ENCODE measurements around the gene CYP39A1. TPM values are rescaled to one million over a fixed set of nuclear protein-coding genes. Genes with fewer than 3 reads are reported as not detected.

Gene CYP39A1
- total and polyA plus RNA-seq, 9 of the 15 experiments (the other 6 are each of a cell fraction or from before 2014, with no cell fraction given) = not detected

GRCh38 chr6:46699970-46700369 lies 47.4 kb upstream of the CYP39A1 start:
- ChIA-PET POLR2A (no interaction called here), CTCF (ENCODE audit: low intra/inter-chr PET ratio) (no interaction called here)
- Histone ChIP-seq H3K9me3 (replicated peaks; ENCODE audit: control insufficient read depth, insufficient read depth, low read depth, low read length) (no peaks in the 10 kb centered on the region), H3K9ac (ENCODE audit: insufficient read depth in 1 of 2, low read depth in 2 of 2, low read length in 2 of 2) (no peak overlapping the region), H4K20me1 (replicated peaks; ENCODE audit: control insufficient read depth, insufficient read depth, low read length) (no peaks in the 10 kb centered on the region), H3K36me3 (ENCODE audit: control insufficient read depth, insufficient read depth, low read length) (no peaks in the 10 kb centered on the region), H3K79me2 (ENCODE audit: control insufficient read depth, insufficient read depth, low read length) (no peaks in the 10 kb centered on the region), H3K9me1 (ENCODE audit: control insufficient read depth, insufficient read depth, low read length) (no peaks in the 10 kb centered on the region), H3K4me1 (replicated peaks in 1 of 2; ENCODE audit: control insufficient read depth in 2 of 2, insufficient read depth in 2 of 2, low read length in 2 of 2) (no peaks in the 10 kb centered on the region), H2AFZ (ENCODE audit: low read depth, low read length) (no peak overlapping the region), H3K4me2 (ENCODE audit: insufficient read depth, low read length) (no peak overlapping the region), H3K4me3 (no peak overlapping the region), H3K27me3 (ENCODE audit: control insufficient read depth in 2 of 2, insufficient read depth in 2 of 2, low read length in 2 of 2) (no peaks in the 10 kb centered on the region), H3K27ac (ENCODE audit: extremely low read depth, low read depth, low read length) (no peak overlapping the region)
- TF ChIP-seq JUNB (CRISPR knock-in tag; conservative IDR thresholded peaks at IDR 0.05) = no peak
- no peak for TF ChIP-seq MITF (IDR thresholded peaks at IDR 0.05)
- no peak for TF ChIP-seq EP300 (IDR thresholded peaks at IDR 0.05; ENCODE audit: low read length)
- no TSS peak for BruUV-seq (replicated peaks)
- FAIRE-seq (no peak), DNase-seq (ENCODE audit: extremely low read depth in 1 of 4, low spot score in 3 of 4) (no peak), ATAC-seq (no peak)
- intact Hi-C loops (cut with micrococcal nuclease) (no loop called here), in situ Hi-C loops (cut with MboI) (no loop called here)
- 0% methylated on average over 1 of the region's 1 CpG for WGBS (ENCODE audit: insufficient coverage, low coverage, missing lambda C conversion rate)

- no peak for ATAC-seq
These were observed 38.4 kb upstream of the CYP39A1 start for GRCh38 chr6:46690911-46691451.

More at GRCh38 chr6:46690911-46691451, 38.4 kb upstream of the CYP39A1 start:
- TF ChIP-seq NELFE (IDR thresholded peaks at IDR 0.05; ENCODE audit: insufficient read depth, insufficient read length) = no peak
- no peak for TF ChIP-seq MTA1 (IDR thresholded peaks at IDR 0.05; ENCODE audit: borderline replicate concordance)
- no peak for TF ChIP-seq FOXP1 (CRISPR knock-in tag; IDR thresholded peaks at IDR 0.05)
- TF ChIP-seq MXI1 (IDR thresholded peaks at IDR 0.05; ENCODE audit: low read depth, low read length) = no peak
- TF ChIP-seq ZNF12 (CRISPR knock-in tag; IDR thresholded peaks at IDR 0.05) = no peak
- no peak for TF ChIP-seq ZNF695 (CRISPR knock-in tag; IDR thresholded peaks at IDR 0.05)
- POLR2A ChIA-PET = no interaction called here
- Histone ChIP-seq H3K36me3 (ENCODE audit: control insufficient read depth, insufficient read depth, low read length) (no peaks in the 10 kb centered on the region), H4K20me1 (replicated peaks; ENCODE audit: control insufficient read depth, insufficient read depth, low read length) (no peaks in the 10 kb centered on the region), H3K27me3 (ENCODE audit: control insufficient read depth in 2 of 2, insufficient read depth in 2 of 2, low read length in 2 of 2) (peaks cover 0 to 11% of the 10 kb centered on the region in 2 experiments; a peak in 1 of 5 replicates), H3K4me3 (no peak overlapping the region), H3K9me1 (ENCODE audit: control insufficient read depth, insufficient read depth, low read length) (no peaks in the 10 kb centered on the region), H3K9ac (ENCODE audit: insufficient read depth in 1 of 2, low read depth in 2 of 2, low read length in 2 of 2) (no peak overlapping the region), H3K27ac (ENCODE audit: extremely low read depth, low read depth, low read length) (no peak overlapping the region), H2AFZ (ENCODE audit: low read depth, low read length) (no peak overlapping the region), H3K79me2 (ENCODE audit: control insufficient read depth, insufficient read depth, low read length) (no peaks in the 10 kb centered on the region), H3K4me1 (replicated peaks in 1 of 2; ENCODE audit: control insufficient read depth in 2 of 2, insufficient read depth in 2 of 2, low read length in 2 of 2) (peaks cover 0 to 14% of the 10 kb centered on the region in 2 experiments; a peak in 2 of 5 replicates), H3K4me2 (ENCODE audit: insufficient read depth, low read length) (no peak overlapping the region), H3K9me3 (replicated peaks; ENCODE audit: control insufficient read depth, insufficient read depth, low read depth, low read length) (no peaks in the 10 kb centered on the region)
- in situ Hi-C loops (cut with MboI) = no loop called here
- DNase-seq (ENCODE audit: extremely low read depth in 1 of 4, low spot score in 3 of 4) (no peak), FAIRE-seq (no peak)
- CTCF ChIA-PET (ENCODE audit: low intra/inter-chr PET ratio) = no interaction called here
- WGBS (ENCODE audit: insufficient coverage, low coverage, missing lambda C conversion rate) = 0% methylated on average over 1 of the region's 1 CpG
- BruUV-seq (replicated peaks) = no TSS peak
- intact Hi-C loops (cut with micrococcal nuclease) = no loop called here

All from K562 (cell line).